MCF 10A (cell line): ENCODE measurements around the gene PMPCA. TPM values are rescaled to one million over a fixed set of nuclear protein-coding genes. Genes with fewer than 3 reads are reported as not detected.

Experiments used
- BruUV-seq: library from RNA; stranded (reverse); fragments of 400-500 nt; replicated peaks from 2 replicates; lab custom pipeline; 2021; lab: Mats Ljungman, UMichigan
- CTCF ChIA-PET: fragments of 300-600 bp; sonication (Branson Sonifier 250); formaldehyde crosslinking; extraction: SDS; loops from one replicate; lab custom pipeline; 2021; ENCODE audit warnings: antibody characterized with exemption, inconsistent platforms; lab: Yijun Ruan, JAX
- POLR2A ChIA-PET: fragments of 300-600, 350-650 bp; sonication (Branson Sonifier 250); formaldehyde crosslinking; extraction: SDS; loops from one replicate; lab custom pipeline; 2020; ENCODE audit warnings: antibody characterized with exemption, inconsistent platforms; lab: Yijun Ruan, JAX
- DNase-seq: peaks from one replicate; pipeline ENCODE4 v3.0.0-alpha.2; 2018; ENCODE audit not compliant: unreplicated experiment
- H3K27ac Mint-ChIP-seq: one replicate; pipeline ENCODE4 v1.8.0; 2022; ENCODE audit warnings: mild to moderate bottlenecking, low read depth, mixed read lengths; ENCODE audit not compliant: unreplicated experiment
- H3K27me3 Mint-ChIP-seq: one replicate; pipeline ENCODE4 v1.8.0; 2022; ENCODE audit warnings: mixed read lengths; ENCODE audit not compliant: insufficient read depth, unreplicated experiment
- H3K36me3 Mint-ChIP-seq: one replicate; pipeline ENCODE4 v1.8.0; 2022; ENCODE audit warnings: mild to moderate bottlenecking, moderate library complexity, mixed read lengths; ENCODE audit not compliant: insufficient read depth, unreplicated experiment
- H3K4me1 Mint-ChIP-seq: one replicate; pipeline ENCODE4 v1.8.0; 2022; ENCODE audit warnings: mixed read lengths; ENCODE audit not compliant: insufficient read depth, unreplicated experiment
- H3K4me3 Mint-ChIP-seq: one replicate; pipeline ENCODE4 v1.8.0; 2022; ENCODE audit warnings: mild to moderate bottlenecking, moderate library complexity, mixed read lengths; ENCODE audit not compliant: unreplicated experiment
- H3K9me3 Mint-ChIP-seq: one replicate; pipeline ENCODE4 v1.8.0; 2022; ENCODE audit warnings: mixed read lengths; ENCODE audit not compliant: unreplicated experiment
- intact Hi-C: fragments of 100-400 bp; cut with micrococcal nuclease; formaldehyde crosslinking; loops from 2 replicates; pipeline ENCODE4 v1.14.1; 2022
- total RNA-seq: library from RNA; stranded (reverse); gene quantifications from 2 replicates; pipeline ENCODE4 v1.2.3, GENCODE V29; 2022
- TF ChIP-seq, protein P1 (sequence below): fragments of 200-600 bp; IDR thresholded peaks from one replicate; pipeline ENCODE4 v1.8.0; 2022; ENCODE audit warnings: antibody characterized with exemption, mild to moderate bottlenecking; ENCODE audit not compliant: unreplicated experiment

The PMPCA gene
- total RNA-seq, 1 experiment from 2014 or later: 66.3 TPM

DNA sequence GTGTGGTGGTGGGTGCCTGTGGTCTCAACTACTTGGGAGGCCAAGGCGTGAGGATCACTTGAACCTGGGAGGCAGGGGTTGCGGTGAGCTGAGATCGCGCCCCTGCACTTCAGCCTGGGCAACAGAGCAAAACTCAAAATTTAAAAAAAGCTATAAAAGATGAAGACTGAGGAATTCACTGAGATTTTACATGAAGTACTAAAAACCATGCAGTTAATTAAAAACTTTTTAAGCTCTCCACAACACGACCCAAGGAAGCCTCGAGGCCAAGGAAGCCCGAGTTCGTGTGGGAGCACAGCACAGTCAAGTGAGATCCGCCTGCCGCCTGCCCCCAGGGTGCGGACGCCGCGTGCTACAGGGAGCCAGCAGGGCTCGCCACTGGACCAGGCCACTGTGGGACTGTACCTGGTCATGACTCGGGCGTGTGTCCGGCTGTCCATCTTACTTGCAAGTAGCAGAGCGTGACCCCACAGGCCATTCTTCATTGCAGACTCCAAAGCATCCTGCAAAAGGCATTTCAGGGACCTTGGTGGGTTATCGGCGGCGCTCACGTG is 50.4 kb downstream of the PMPCA start:
- Mint-ChIP-seq H3K4me1 (no peaks in the 10 kb centered on the region), H3K27ac (no peak overlapping the region), H3K9me3 (no peaks in the 10 kb centered on the region), H3K27me3 (no peaks in the 10 kb centered on the region), H3K4me3 (no peak overlapping the region), H3K36me3 (peaks cover 97% of the 10 kb centered on the region)
- ChIA-PET CTCF (interaction anchor here (0.6 to 2.1 kb wide), 8 partner anchors 19 to 636 kb away, joined by 3 to 5 read pairs (median 3); partner anchors contain the start of gene INPP5E), POLR2A (interaction anchor here (1.5 kb wide), 1 partner anchor 14 kb away, joined by 4 read pairs; no protein-coding TSS in a partner anchor)
- no TSS peak for BruUV-seq
- DNase-seq: no peak
- TF ChIP-seq, protein P1, sequence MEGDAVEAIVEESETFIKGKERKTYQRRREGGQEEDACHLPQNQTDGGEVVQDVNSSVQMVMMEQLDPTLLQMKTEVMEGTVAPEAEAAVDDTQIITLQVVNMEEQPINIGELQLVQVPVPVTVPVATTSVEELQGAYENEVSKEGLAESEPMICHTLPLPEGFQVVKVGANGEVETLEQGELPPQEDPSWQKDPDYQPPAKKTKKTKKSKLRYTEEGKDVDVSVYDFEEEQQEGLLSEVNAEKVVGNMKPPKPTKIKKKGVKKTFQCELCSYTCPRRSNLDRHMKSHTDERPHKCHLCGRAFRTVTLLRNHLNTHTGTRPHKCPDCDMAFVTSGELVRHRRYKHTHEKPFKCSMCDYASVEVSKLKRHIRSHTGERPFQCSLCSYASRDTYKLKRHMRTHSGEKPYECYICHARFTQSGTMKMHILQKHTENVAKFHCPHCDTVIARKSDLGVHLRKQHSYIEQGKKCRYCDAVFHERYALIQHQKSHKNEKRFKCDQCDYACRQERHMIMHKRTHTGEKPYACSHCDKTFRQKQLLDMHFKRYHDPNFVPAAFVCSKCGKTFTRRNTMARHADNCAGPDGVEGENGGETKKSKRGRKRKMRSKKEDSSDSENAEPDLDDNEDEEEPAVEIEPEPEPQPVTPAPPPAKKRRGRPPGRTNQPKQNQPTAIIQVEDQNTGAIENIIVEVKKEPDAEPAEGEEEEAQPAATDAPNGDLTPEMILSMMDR: no peak
- intact Hi-C loops: no loop called here

DNA sequence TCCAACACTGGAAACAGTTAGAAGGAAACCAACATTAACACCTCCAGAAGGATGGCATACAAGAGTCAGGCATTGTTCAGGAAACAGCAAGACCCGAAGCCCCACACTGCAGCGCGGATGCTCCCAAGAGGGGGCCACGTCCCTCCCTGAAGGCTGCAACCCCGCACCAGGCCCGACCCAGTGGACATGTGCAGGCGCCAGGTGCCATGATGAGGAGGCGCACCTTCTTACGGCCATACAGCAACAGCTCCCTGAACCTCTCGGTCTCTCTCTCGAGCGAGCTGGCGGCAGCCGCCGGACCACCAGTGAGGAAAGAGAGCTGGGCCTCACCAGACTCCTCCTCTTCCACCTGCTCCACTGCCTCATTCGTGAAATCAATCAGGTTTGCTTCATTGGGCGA is 52.2 kb downstream of the PMPCA start:
- Mint-ChIP-seq H3K4me3 (no peak overlapping the region), H3K9me3 (no peaks in the 10 kb centered on the region), H3K27ac (no peak overlapping the region), H3K36me3 (peaks cover 97% of the 10 kb centered on the region), H3K4me1 (no peaks in the 10 kb centered on the region), H3K27me3 (no peaks in the 10 kb centered on the region)
- POLR2A ChIA-PET: no interaction called here
- BruUV-seq: no TSS peak
- CTCF ChIA-PET: no interaction called here
- TF ChIP-seq, protein P1: no peak
- intact Hi-C loops: no loop called here
- no peak for DNase-seq

DNA sequence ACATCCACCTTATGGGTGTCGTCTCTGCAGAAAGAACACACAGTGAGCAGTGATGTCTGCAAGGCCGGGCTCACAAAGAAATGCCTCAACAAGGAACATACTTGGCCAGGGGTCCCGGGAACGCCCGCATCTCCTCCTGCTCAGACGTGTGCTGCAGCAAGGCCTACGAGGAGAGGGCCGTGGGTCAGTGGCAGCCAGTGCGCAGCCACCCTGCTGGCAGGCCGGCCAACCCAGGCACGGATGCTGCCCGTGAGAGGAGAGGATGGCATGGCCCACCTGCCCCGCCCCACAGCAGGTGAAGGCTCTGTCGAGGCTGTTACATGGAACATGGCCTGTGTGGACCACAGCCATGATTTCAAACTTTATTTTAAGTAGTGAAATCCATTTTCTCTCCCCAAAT is 53.1 kb downstream of the PMPCA start:
- no peaks in the 10 kb centered on the region for H3K9me3 Mint-ChIP-seq
- intact Hi-C loops: no loop called here
- no peaks in the 10 kb centered on the region for H3K27me3 Mint-ChIP-seq
- CTCF ChIA-PET: interaction anchor here (0.6 kb wide), 1 partner anchor 139 kb away, joined by 3 read pairs; no protein-coding TSS in a partner anchor
- POLR2A ChIA-PET: no interaction called here
- H3K27ac Mint-ChIP-seq: no peak overlapping the region
- H3K4me3 Mint-ChIP-seq: no peak overlapping the region
- peaks cover 97% of the 10 kb centered on the region for H3K36me3 Mint-ChIP-seq
- TF ChIP-seq, protein P1: no peak
- no peaks in the 10 kb centered on the region for H3K4me1 Mint-ChIP-seq
- no TSS peak for BruUV-seq
- no peak for DNase-seq

DNA sequence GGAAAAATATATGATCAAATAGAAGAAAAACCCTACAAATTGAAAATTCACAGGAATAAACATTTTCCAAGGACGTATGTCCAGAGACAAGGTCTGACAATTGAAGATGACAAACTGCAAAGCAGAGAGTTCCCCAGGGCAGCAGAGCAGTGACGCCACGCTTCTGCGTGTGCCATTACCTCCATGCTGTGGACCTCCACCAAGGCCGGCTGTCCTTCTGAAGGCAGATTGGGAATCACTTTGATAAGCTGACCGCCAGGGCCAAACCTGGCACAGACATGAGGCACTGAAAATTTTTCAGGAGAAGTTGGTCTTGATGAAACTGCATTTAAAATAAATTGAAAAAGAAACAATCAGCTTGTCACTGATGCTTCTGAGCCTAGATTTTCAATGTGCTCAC is 53.8 kb downstream of the PMPCA start:
- ChIA-PET CTCF (interaction anchor here (0.6 to 1.3 kb wide), 2 partner anchors 24 to 140 kb away, joined by 3 to 5 read pairs; no protein-coding TSS in a partner anchor), POLR2A (no interaction called here)
- H3K4me3 Mint-ChIP-seq: no peak overlapping the region
- peaks cover 96% of the 10 kb centered on the region for H3K36me3 Mint-ChIP-seq
- intact Hi-C loops: no loop called here
- no peaks in the 10 kb centered on the region for H3K4me1 Mint-ChIP-seq
- no TSS peak for BruUV-seq
- no peaks in the 10 kb centered on the region for H3K9me3 Mint-ChIP-seq
- no peaks in the 10 kb centered on the region for H3K27me3 Mint-ChIP-seq
- TF ChIP-seq, protein P1: no peak
- no peak overlapping the region for H3K27ac Mint-ChIP-seq
- DNase-seq: no peak
